Glutamatergic neuron (in vitro differentiated cells): Measurements from ENCODE around the gene MYH6. TPM values are rescaled to one million over a fixed set of nuclear protein-coding genes. Genes with fewer than 3 reads are reported as not detected.

ENCODE experiments used
- DNase-seq: peaks from one replicate; pipeline ENCODE4 v3.0.0; 2022
- H3K27ac Mint-ChIP-seq: one replicate; pipeline ENCODE4 v1.8.0; 2020; ENCODE audit warnings: mild to moderate bottlenecking, mixed read lengths, inconsistent platforms; ENCODE audit not compliant: unreplicated experiment
- H3K27me3 Mint-ChIP-seq: one replicate; pipeline ENCODE4 v1.8.0; 2020; ENCODE audit warnings: mild to moderate bottlenecking, moderate library complexity, mixed read lengths, inconsistent platforms; ENCODE audit not compliant: unreplicated experiment
- H3K36me3 Mint-ChIP-seq: one replicate; pipeline ENCODE4 v1.8.0; 2020; ENCODE audit warnings: mild to moderate bottlenecking, mixed read lengths, inconsistent platforms; ENCODE audit not compliant: unreplicated experiment
- H3K4me1 Mint-ChIP-seq: one replicate; pipeline ENCODE4 v1.8.0; 2020; ENCODE audit warnings: mild to moderate bottlenecking, low read depth, mixed read lengths, inconsistent platforms; ENCODE audit not compliant: unreplicated experiment
- H3K4me3 Mint-ChIP-seq: one replicate; pipeline ENCODE4 v1.8.0; 2020; ENCODE audit warnings: mild to moderate bottlenecking, mixed read lengths, inconsistent platforms; ENCODE audit not compliant: unreplicated experiment
- H3K9me3 Mint-ChIP-seq: one replicate; pipeline ENCODE4 v1.8.0; 2020; ENCODE audit warnings: mild to moderate bottlenecking, moderate library complexity, mixed read lengths, inconsistent platforms; ENCODE audit not compliant: unreplicated experiment
- total RNA-seq: library from RNA; stranded (reverse); fragmentation: NEBNext Ultra II Directional; extraction: Animal tissue kit (Norgen Biotek cat#: 25700); gene quantifications from one replicate; pipeline ENCODE4 v1.2.1, GENCODE V29; 2021; ENCODE audit not compliant: unreplicated experiment
- TF ChIP-seq, protein P1 (sequence below): fragments of 200-600 bp; sonication (generic); IDR thresholded peaks from one replicate; pipeline ENCODE4 v1.5.0; 2021; ENCODE audit not compliant: partially characterized antibody, unreplicated experiment

The MYH6 gene
- total RNA-seq, 1 donor from 2014 or later: not detected

- Mint-ChIP-seq H3K27me3 (peaks cover 10% of the 10 kb centered on the region), H3K9me3 (peaks cover 4% of the 10 kb centered on the region), H3K4me3 (no peak within 1 kb of the TSS), H3K36me3 (peaks cover 5% of the 10 kb centered on the region), H3K4me1 (no peaks in the 10 kb centered on the region), H3K27ac (no peak within 1 kb of the TSS)
- TF ChIP-seq, protein P1, sequence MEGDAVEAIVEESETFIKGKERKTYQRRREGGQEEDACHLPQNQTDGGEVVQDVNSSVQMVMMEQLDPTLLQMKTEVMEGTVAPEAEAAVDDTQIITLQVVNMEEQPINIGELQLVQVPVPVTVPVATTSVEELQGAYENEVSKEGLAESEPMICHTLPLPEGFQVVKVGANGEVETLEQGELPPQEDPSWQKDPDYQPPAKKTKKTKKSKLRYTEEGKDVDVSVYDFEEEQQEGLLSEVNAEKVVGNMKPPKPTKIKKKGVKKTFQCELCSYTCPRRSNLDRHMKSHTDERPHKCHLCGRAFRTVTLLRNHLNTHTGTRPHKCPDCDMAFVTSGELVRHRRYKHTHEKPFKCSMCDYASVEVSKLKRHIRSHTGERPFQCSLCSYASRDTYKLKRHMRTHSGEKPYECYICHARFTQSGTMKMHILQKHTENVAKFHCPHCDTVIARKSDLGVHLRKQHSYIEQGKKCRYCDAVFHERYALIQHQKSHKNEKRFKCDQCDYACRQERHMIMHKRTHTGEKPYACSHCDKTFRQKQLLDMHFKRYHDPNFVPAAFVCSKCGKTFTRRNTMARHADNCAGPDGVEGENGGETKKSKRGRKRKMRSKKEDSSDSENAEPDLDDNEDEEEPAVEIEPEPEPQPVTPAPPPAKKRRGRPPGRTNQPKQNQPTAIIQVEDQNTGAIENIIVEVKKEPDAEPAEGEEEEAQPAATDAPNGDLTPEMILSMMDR: no peak
- DNase-seq: no peak
Observed at GRCh38 chr14:23435543-23436326, 27.7 kb upstream of the MYH6 start, which contains the start of gene MYH7. MYH7 (minus strand) TSS chr14:23435660; CDS start chr14:23433732, 1,928 bp downstream.

GRCh38 chr14:23434488-23435222, 26.6 kb upstream of the MYH6 start:
- TF ChIP-seq, protein P1: no peak
- H3K4me3 Mint-ChIP-seq: no peak overlapping the region
- peaks cover 4% of the 10 kb centered on the region for H3K9me3 Mint-ChIP-seq
- H3K27me3 Mint-ChIP-seq: peaks cover 11% of the 10 kb centered on the region
- DNase-seq: no peak
- H3K4me1 Mint-ChIP-seq: no peaks in the 10 kb centered on the region
- peaks cover 6% of the 10 kb centered on the region for H3K36me3 Mint-ChIP-seq
- H3K27ac Mint-ChIP-seq: no peak overlapping the region

GRCh38 chr14:23433457-23433856, 25.4 kb upstream of the MYH6 start:
- H3K36me3 Mint-ChIP-seq: peaks cover 6% of the 10 kb centered on the region
- H3K9me3 Mint-ChIP-seq: peaks cover 4% of the 10 kb centered on the region
- H3K27me3 Mint-ChIP-seq: peaks cover 11% of the 10 kb centered on the region
- TF ChIP-seq, protein P1: no peak
- H3K27ac Mint-ChIP-seq: no peak overlapping the region
- no peak for DNase-seq
- no peaks in the 10 kb centered on the region for H3K4me1 Mint-ChIP-seq
- no peak overlapping the region for H3K4me3 Mint-ChIP-seq

GRCh38 chr14:23432946-23433345, 24.9 kb upstream of the MYH6 start:
- no peak overlapping the region for H3K27ac Mint-ChIP-seq

More at GRCh38 chr14:23432946-23433345, 24.9 kb upstream of the MYH6 start:
- peaks cover 11% of the 10 kb centered on the region for H3K27me3 Mint-ChIP-seq
- H3K4me3 Mint-ChIP-seq: no peak overlapping the region
- DNase-seq: no peak
- H3K4me1 Mint-ChIP-seq: no peaks in the 10 kb centered on the region
- peaks cover 4% of the 10 kb centered on the region for H3K9me3 Mint-ChIP-seq
- TF ChIP-seq, protein P1: no peak
- H3K36me3 Mint-ChIP-seq: peaks cover 6% of the 10 kb centered on the region
